GM18505 (cell line): ENCODE data around the gene PGLYRP2.
A peak's percentile ranks its signal among the peaks of the same experiment; 100 is the strongest.

Experiments
- ATAC-seq: cut with Tn5 transposase; IDR thresholded peaks from one replicate; pipeline ENCODE4 v1.9.1; 2021; ENCODE audit not compliant: unreplicated experiment
- POLR2A ChIP-seq: IDR thresholded peaks from 4 replicates; pipeline ENCODE4 v1.6.1; 2011; ENCODE audit warnings: borderline replicate concordance; ENCODE audit not compliant: insufficient read depth, insufficient read length; ENCODE audit errors: extremely low read depth

Gene PGLYRP2

DNA sequence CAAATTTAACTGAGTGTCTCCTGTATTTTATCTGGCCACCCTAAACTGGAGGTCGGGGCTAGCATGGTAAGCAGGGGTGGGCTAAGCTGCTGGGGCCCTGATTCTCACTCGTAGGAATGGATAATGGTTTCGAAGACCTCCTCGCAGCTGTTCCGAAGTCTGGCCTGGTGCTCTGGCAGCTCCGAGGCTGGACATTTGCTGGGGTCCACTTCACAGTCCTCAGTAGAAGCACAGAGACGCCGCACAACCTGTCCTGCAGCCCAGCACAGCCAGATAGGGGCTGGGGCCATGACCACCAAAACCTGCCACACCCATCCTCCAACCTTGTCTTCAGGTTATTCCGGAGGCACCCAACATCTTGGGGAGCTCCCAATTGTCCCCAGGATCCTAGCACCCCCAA is 23.3 kb downstream of the PGLYRP2 start:
- no peak for TF ChIP-seq POLR2A
- no peak for ATAC-seq

DNA sequence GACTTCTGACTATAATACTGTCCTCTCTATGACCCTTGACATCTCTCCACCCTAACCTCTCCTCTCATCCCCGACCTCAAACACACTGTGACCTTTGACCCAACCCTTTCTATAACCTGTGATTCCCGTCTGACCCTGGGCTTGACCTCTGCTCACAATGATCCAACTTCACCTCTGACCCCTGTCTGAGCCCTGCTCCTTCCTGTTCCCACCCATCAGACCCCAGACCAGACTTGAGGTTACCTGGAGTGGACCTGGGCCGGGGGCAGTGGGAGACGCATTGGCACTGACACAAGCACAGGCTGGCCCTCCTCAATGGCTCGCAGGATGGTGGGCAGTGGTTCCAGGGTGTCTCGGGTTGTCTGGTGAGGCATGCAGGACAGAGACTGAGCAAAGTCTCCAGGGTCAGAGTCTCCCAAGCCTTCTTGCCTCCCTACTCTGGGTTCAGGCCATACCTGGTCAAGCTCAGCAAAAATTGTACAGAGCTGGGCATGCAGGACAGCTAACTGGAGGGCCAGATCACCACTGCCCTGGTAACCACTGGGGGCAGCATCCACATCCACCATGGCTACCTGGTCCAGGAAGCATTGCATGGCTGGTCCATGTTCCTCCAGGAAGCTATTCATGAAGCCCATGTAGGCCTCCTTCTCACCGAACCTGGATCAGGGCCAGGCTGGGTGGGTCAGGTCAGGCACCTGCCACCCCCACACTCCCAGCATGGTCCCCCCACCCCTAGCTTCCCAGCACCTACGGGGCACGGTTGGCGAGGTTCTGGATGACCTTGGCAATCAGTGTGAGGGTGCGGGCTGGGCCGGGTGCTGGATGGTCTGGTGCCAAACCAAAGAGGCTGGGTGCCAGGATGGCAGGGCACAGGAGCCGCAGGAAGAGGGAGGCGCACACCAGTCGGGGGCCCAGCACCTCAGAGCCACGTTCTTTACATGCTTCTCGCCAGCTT is 25.1 kb downstream of the PGLYRP2 start:
- ATAC-seq = no peak
- TF ChIP-seq POLR2A = no peak

DNA sequence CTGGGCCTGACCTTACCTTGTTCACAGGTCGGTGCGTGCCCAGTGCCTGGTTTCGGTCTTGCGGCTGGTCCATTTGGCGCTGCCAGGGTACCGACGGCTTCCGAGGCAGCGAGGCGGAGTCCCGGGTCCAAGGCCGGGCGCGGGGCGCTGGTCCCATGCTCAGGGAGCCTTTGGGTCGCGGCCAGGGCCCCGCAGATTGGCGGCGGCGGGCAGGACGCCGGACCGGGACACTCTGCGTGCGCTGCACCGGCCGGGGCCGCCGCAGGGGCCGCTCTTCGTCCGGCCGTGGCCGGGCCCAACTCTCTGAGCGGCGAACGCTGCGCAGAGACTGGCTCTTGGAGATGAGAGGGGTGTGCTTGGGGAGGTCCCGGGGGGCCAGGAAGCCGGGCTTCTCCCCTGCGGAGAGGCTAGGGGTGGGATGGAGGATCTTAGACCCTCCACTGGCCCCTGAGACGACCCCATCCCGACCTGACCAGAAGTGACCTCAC is 26.2 kb downstream of the PGLYRP2 start:
- TF ChIP-seq POLR2A = no peak

DNA sequence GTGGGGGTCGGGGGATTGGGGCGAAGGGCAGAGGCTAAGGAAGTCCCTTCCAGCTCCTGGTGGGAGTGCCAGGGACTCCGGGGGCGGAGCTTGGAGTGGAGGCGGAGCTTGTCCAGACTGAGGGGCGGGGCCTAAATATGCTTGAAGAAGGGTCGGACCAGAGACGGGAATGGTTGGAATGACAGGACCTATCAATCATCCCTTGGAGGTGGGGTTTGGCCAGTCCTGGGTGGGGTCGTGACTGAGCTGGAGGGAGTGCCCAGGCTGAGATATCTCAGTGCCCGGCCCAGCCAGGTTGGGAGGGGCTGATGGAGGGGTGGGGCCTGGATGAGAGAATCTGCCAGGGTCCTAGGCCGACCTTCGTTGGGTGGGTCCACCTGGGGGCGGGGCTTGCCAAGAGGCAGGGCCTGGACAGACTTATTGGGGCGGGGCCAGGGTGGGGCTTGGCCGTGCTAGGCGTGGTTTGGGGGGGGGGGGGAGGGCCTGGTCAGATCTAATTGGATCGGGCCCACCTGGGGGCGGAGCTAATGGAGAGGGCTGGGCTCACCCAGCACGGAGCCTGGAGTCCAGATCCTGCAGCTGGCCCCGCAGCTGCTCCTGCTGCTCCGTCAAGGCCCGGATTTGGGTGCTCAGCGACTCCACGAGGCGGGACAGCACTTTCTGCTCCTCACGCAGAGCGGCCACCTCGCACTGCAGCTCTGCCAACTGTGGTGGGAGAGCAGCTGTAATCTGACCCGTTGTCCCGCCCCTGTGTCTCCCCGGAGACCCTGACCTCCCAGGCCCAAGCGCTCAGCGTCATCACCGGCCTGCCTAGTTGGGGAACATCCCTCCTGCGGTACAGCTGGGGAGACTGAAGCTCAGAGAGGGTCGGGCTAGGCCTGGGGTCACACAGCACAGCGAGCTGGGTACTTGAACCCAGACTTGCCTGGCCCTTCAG is 26.9 kb downstream of the PGLYRP2 start:
- no peak for ATAC-seq
- TF ChIP-seq POLR2A = no peak

More for the DNA sequence above, 26.2 kb downstream of the PGLYRP2 start:
- ATAC-seq = no peak

DNA sequence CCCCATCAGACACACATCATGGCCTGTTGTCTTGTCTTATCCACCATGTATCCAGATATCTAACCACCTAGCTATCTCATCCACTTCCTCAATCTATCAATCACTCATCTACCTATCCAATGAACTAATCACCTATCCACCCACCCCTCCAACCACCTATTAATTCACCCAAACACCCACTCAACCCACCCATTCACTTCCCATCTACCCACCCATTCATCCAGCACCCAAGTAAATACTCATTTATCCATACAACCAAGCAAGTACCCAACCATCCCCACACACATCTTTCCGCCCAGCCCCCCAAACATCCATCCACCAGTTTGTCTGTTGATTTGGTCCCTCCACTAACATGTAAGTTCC is 28.8 kb downstream of the PGLYRP2 start:
- ATAC-seq = no peak
- no peak for TF ChIP-seq POLR2A

- ATAC-seq = peak; percentile 41
- no peak for TF ChIP-seq POLR2A
These were observed 29.4 kb downstream of the PGLYRP2 start, which contains the start of gene WIZ for GRCh38 chr19:15449620-15450527. Gene WIZ (minus strand): TSS chr19:15449956. CDS start chr19:15448307, 1,649 bp downstream.

DNA sequence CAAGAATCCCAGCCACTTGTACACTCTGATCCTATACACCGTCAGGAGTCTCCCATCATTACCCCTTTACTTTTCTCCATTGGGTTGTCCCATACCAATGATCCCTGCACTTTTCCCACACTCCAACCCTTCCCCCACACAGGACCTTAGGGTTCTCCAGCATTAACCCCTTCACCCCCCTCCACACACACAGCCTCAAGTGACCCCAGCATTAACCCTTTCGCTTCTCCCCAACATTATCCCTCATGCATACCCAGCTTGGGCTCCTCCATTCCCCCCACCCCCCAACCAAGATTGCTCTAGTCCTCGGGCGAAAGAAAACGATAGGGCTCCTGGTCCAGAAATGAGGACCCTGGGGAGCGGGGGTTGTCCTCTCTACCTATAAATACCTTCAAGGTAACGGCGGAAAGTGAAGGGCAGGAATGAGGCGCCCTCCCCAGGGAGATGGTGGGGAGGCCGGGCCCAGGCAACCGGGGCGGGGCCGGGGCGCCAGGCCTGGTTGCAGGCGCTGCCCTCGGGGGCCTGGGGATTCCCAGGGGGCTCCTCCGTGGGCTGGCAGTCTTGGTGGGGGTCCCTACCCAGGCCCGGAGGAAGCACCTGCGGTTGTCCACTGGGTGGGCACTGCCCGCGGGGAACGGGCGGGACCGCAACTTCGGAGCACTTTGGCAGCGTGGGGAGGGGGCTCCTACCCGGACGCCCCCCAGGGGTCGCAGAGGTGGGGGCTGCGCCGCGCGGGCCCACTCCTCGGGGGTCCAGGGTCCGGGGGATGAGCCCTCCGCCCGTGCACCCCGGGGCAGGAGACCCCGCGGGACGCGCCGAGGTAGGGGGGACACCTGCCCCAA is 30.3 kb downstream of the PGLYRP2 start:
- no peak for TF ChIP-seq POLR2A
- ATAC-seq = no peak

GRCh38 chr19:15448044-15448777 is 31.1 kb downstream of the PGLYRP2 start:
- no peak for ATAC-seq
- no peak for TF ChIP-seq POLR2A

DNA sequence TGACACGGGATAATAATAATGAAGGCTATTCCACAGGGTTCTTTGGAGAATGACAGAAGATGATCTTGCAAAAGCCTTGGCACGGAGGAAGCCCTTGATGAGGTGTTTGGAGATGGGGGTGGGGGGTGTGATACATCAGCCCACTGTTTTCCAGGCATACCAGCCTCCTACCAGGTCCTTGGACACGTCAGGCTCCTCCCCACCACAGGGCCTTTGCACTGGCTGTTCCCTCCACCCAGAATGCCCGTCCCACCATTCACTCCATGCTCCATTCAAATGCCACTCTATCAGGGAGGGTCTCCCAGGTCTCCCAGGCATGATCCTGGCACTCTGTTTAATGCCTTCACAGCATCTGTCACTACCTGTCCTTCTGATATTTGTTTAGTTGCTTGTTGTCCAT is 32.2 kb downstream of the PGLYRP2 start:
- no peak for ATAC-seq
- TF ChIP-seq POLR2A = no peak

GRCh38 chr19:15445807-15446376 is 33.4 kb downstream of the PGLYRP2 start:
- no peak for TF ChIP-seq POLR2A
- no peak for ATAC-seq

DNA sequence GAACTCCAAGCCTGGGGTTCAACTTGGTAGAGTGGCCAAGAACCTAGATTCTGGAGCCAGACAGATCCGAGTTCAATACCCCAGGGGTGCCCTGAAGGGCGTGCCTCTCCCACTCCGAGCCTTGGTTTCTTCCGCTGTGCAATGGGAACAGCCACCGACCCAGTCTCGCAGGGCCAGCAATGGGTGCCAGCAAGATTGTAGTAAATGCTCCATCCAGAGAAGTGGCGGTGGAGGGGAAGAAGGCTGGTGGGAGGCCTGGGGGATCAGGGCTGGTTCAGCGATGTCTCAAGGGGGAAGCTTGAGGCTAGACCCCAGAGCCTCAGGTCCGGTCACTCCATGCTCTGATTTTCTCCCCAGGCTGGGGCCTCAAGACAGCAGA is 34.1 kb downstream of the PGLYRP2 start:
- no peak for ATAC-seq

More for the DNA sequence above, 34.1 kb downstream of the PGLYRP2 start:
- no peak for TF ChIP-seq POLR2A
